ENCODE data around the gene DGKB. TPM values are rescaled to one million over a fixed set of nuclear protein-coding genes. Genes with fewer than 3 reads are reported as not detected.

Gene DGKB
- total and polyA plus RNA-seq, 2 of the 8 experiments (the other 6 are each of a cell fraction or from before 2014, with no cell fraction given) = 1.9 to 2.6 TPM

GRCh38 chr7:14242175-14242574 is 660.4 kb downstream of the DGKB start:
- DNase-seq (ENCODE audit: low read depth in 1 of 2, low spot score in 2 of 2) (no peak), FAIRE-seq (no peak)
- TF ChIP-seq TAF1 (IDR thresholded peaks at IDR 0.05; ENCODE audit: low read depth, low read length) (no peak), TAF7 (optimal IDR thresholded peaks at IDR 0.05; ENCODE audit: borderline replicate concordance, low read depth, low read length) (no peak)
- Histone ChIP-seq H3K14ac (ENCODE audit: insufficient read length) (no peak overlapping the region), H3K36me3 (ENCODE audit: control insufficient read depth in 2 of 4, insufficient read depth in 4 of 4, low read length in 3 of 4) (no peaks in the 10 kb centered on the region), H3K9ac (replicated peaks in 1 of 4; ENCODE audit: extremely low read depth in 1 of 4, low read depth in 3 of 4, low read length in 3 of 4) (no peak overlapping the region; a peak in 1 of 7 replicates), H3K4me1 (replicated peaks in 1 of 4; ENCODE audit: control insufficient read depth in 3 of 4, insufficient read depth in 4 of 4, low read length in 3 of 4) (no peaks in the 10 kb centered on the region; a peak in 1 of 7 replicates), H3K9me3 (ENCODE audit: insufficient read depth in 2 of 2, low read depth in 1 of 2, low read length in 1 of 2) (no peaks in the 10 kb centered on the region), H3K23ac (ENCODE audit: insufficient read length) (no peak overlapping the region), H3K4ac (replicated peaks; ENCODE audit: insufficient read length, low read depth, low read length) (no peak overlapping the region), H3K79me1 (ENCODE audit: low read depth, low read length) (no peaks in the 10 kb centered on the region), H4K5ac (ENCODE audit: insufficient read length, low read depth, low read length) (no peak overlapping the region), H3K79me2 (ENCODE audit: control insufficient read depth in 1 of 2, insufficient read depth in 2 of 2, low read length in 2 of 2) (no peaks in the 10 kb centered on the region), H2BK20ac (ENCODE audit: low read length) (no peak overlapping the region), H2AFZ (ENCODE audit: low read length) (peak overlapping the region; percentile 67; the same call in 1 of the 2 replicates), H2AK5ac (ENCODE audit: low read depth, low read length) (no peak overlapping the region), H3K4me3 (ENCODE audit: extremely low read depth in 1 of 4, insufficient read depth in 2 of 4, low read depth in 3 of 4, low read length in 4 of 4) (no peak overlapping the region), H2BK120ac (replicated peaks; ENCODE audit: low read depth, low read length) (no peak overlapping the region), H3K27me3 (replicated peaks in 1 of 4; ENCODE audit: control insufficient read depth in 3 of 4, extremely low read depth in 1 of 4, insufficient read depth in 3 of 4, low read length in 3 of 4) (no peaks in the 10 kb centered on the region), H2BK5ac (ENCODE audit: low read depth, low read length) (no peak overlapping the region), H4K20me1 (replicated peaks in 1 of 2; ENCODE audit: control insufficient read depth in 1 of 2, insufficient read depth in 2 of 2, low read length in 2 of 2) (no peaks in the 10 kb centered on the region), H3K4me2 (ENCODE audit: insufficient read depth in 1 of 2, low read depth in 2 of 2, low read length in 2 of 2) (no peak overlapping the region), H3K27ac (ENCODE audit: low read depth, low read length) (no peak overlapping the region), H3K23me2 (ENCODE audit: low read depth, low read length) (no peaks in the 10 kb centered on the region), H2BK15ac (ENCODE audit: low read length) (no peak overlapping the region), H2BK12ac (ENCODE audit: low read depth, low read length) (no peak overlapping the region), H4K8ac (ENCODE audit: extremely low read depth, insufficient read depth, low read length) (no peak overlapping the region), H4K91ac (replicated peaks; ENCODE audit: insufficient read length, low read length) (no peak overlapping the region), H3K18ac (ENCODE audit: extremely low read depth, low read length) (no peak overlapping the region), H3K56ac (replicated peaks; ENCODE audit: insufficient read length, low read depth, low read length) (no peak overlapping the region)
- ChIA-PET CTCF (ENCODE audit: partially characterized antibody) (no interaction called here), POLR2A (ENCODE audit: partially characterized antibody) (no interaction called here)
- 97% methylated on average over 5 of the region's 5 CpGs; no CpG with 5 or more reads in 1 of the 2 experiments for WGBS, 2 experiments (ENCODE audit: extremely low coverage in 1 of 2, insufficient coverage in 1 of 2, insufficient read length in 1 of 2, insufficient replicate concordance in 2 of 2, low coverage in 1 of 2, low lambda C conversion rate in 2 of 2, missing lambda C conversion rate in 1 of 2)

Data from H1 (cell line).